ENCODE results near the gene CDC27.

GRCh38 chr17:47188876-47189731 is at the start of gene CDC27:
- TF ChIP-seq CTCF (IDR thresholded peaks at IDR 0.05), result no peak
- no peak for TF ChIP-seq POLR2A (IDR thresholded peaks at IDR 0.05)
- TF ChIP-seq POLR2AphosphoS5 (IDR thresholded peaks at IDR 0.05), result peak; percentile 73 to 85 (median 74)

Measured in breast epithelium (tissue), 3 donors.